ENCODE results near the gene SYNGR3. TPM values are rescaled to one million over a fixed set of nuclear protein-coding genes. Genes with fewer than 3 reads are reported as not detected.
A peak's percentile ranks its signal among the peaks of the same experiment; 100 is the strongest.

SYNGR3 gene
- total and polyA plus RNA-seq, 7 experiments from 2014 or later: 0.49 to 8.8 (median 0.92) TPM

GRCh38 chr16:2003231-2003826 is 13.6 kb downstream of the SYNGR3 start:
- Histone ChIP-seq H3K36me3 (ENCODE audit: control insufficient read depth in 2 of 3, insufficient read depth in 3 of 3, low read length in 3 of 3) (peaks cover 0 to 53% (median 5%) of the 10 kb centered on the region in 3 experiments), H3K9me3 (ENCODE audit: control insufficient read depth in 2 of 3, low read length in 3 of 3) (no peaks in the 10 kb centered on the region), H3K27ac (ENCODE audit: low read depth, low read length) (no peak overlapping the region), H3K4me1 (ENCODE audit: control insufficient read depth in 2 of 2, insufficient read depth in 2 of 2, low read length in 2 of 2) (peaks cover 20 to 22% of the 10 kb centered on the region in 2 donors), H3K27me3 (ENCODE audit: control insufficient read depth in 2 of 2, insufficient read depth in 2 of 2, low read length in 2 of 2) (no peaks in the 10 kb centered on the region), H3K4me3 (ENCODE audit: low read length) (no peak overlapping the region)
- Mint-ChIP-seq H3K9me3 (no peaks in the 10 kb centered on the region), H3K36me3 (peaks cover 0 to 10% (median under 1%) of the 10 kb centered on the region in 5 donors), H3K4me3 (peak overlapping the region in 1 of 10 donors; percentile 66), H3K27ac (no peak overlapping the region), H3K27me3 (no peaks in the 10 kb centered on the region), H3K4me1 (peaks cover 14 to 35% (median 24%) of the 10 kb centered on the region in 7 donors)
- POLR2A ChIA-PET: interaction anchor here (0.8 to 2.4 kb wide), 5 partner anchors 10 to 176 kb away, joined by 3 to 8 read pairs (median 3); partner anchors contain the start of genes FAHD1, RAB26 and RPS2
- intact Hi-C loops (cut with micrococcal nuclease): no loop called here
- CTCF ChIA-PET: interaction anchor here (0.6 to 1.7 kb wide), 7 partner anchors 133 to 802 kb away, joined by 3 to 11 read pairs (median 3); partner anchors contain the start of genes PKD1 and TRAF7
- no peak for ATAC-seq
- DNase-seq: no peak

GRCh38 chr16:2003827-2004641 is 14.3 kb downstream of the SYNGR3 start:
- Mint-ChIP-seq H3K9me3 (no peaks in the 10 kb centered on the region), H3K4me1 (peaks cover 20 to 41% (median 30%) of the 10 kb centered on the region in 7 donors), H3K36me3 (peaks cover 0 to 12% (median 0%) of the 10 kb centered on the region in 5 donors), H3K27me3 (no peaks in the 10 kb centered on the region), H3K27ac (no peak overlapping the region), H3K4me3 (peak overlapping the region in 3 of 10 donors; percentile 35 to 66 (median 58))
- Histone ChIP-seq H3K4me3 (ENCODE audit: low read length) (no peak overlapping the region), H3K27me3 (ENCODE audit: control insufficient read depth in 2 of 2, insufficient read depth in 2 of 2, low read length in 2 of 2) (no peaks in the 10 kb centered on the region), H3K36me3 (ENCODE audit: control insufficient read depth in 2 of 3, insufficient read depth in 3 of 3, low read length in 3 of 3) (peaks cover 0 to 46% (median 5%) of the 10 kb centered on the region in 3 experiments), H3K27ac (ENCODE audit: low read depth, low read length) (no peak overlapping the region), H3K9me3 (ENCODE audit: control insufficient read depth in 2 of 3, low read length in 3 of 3) (no peaks in the 10 kb centered on the region), H3K4me1 (ENCODE audit: control insufficient read depth in 2 of 2, insufficient read depth in 2 of 2, low read length in 2 of 2) (peaks cover 27 to 29% of the 10 kb centered on the region in 2 donors)
- POLR2A ChIA-PET: interaction anchor here (0.7 to 2.4 kb wide), 8 partner anchors 9 to 177 kb away, joined by 3 to 8 read pairs (median 4); partner anchors contain the start of genes FAHD1, RAB26, RPS2 and TRAF7
- peak; percentile 98 for ATAC-seq
- intact Hi-C loops (cut with micrococcal nuclease): no loop called here
- DNase-seq: peak; percentile 71 to 91 (median 83)
- CTCF ChIA-PET: interaction anchor here (0.6 to 1.7 kb wide), 9 partner anchors 18 to 803 kb away, joined by 3 to 11 read pairs (median 3); partner anchors contain the start of genes GFER, PKD1 and TRAF7

- H3K4me3 ChIP-seq (ENCODE audit: low read length): no peak overlapping the region
- ATAC-seq: no peak
- peaks cover 22 to 42% (median 30%) of the 10 kb centered on the region in 7 donors for H3K4me1 Mint-ChIP-seq
- CTCF ChIA-PET: interaction anchor here (0.6 to 1.6 kb wide), 2 partner anchors 19 to 150 kb away, joined by 3 to 11 read pairs; partner anchors contain the start of gene TRAF7
- no peak overlapping the region for H3K27ac Mint-ChIP-seq
- H3K27me3 Mint-ChIP-seq: no peaks in the 10 kb centered on the region
- H3K27me3 ChIP-seq (ENCODE audit: control insufficient read depth in 2 of 2, insufficient read depth in 2 of 2, low read length in 2 of 2): no peaks in the 10 kb centered on the region
- H3K36me3 Mint-ChIP-seq: peaks cover 0 to 12% (median 0%) of the 10 kb centered on the region in 5 donors
- H3K36me3 ChIP-seq (ENCODE audit: control insufficient read depth in 2 of 3, insufficient read depth in 3 of 3, low read length in 3 of 3): peaks cover 0 to 37% (median 5%) of the 10 kb centered on the region in 3 experiments
- no peaks in the 10 kb centered on the region for H3K9me3 ChIP-seq (ENCODE audit: control insufficient read depth in 2 of 3, low read length in 3 of 3)
- peaks cover 29 to 31% of the 10 kb centered on the region in 2 donors for H3K4me1 ChIP-seq (ENCODE audit: control insufficient read depth in 2 of 2, insufficient read depth in 2 of 2, low read length in 2 of 2)
- H3K27ac ChIP-seq (ENCODE audit: low read depth, low read length): no peak overlapping the region
- H3K4me3 Mint-ChIP-seq: peak overlapping the region in 2 of 10 donors; percentile 14 to 21
- POLR2A ChIA-PET: interaction anchor here (1.3 to 2.4 kb wide), 4 partner anchors 10 to 150 kb away, joined by 4 to 8 read pairs (median 6); partner anchors contain the start of genes RPS2 and TRAF7
- H3K9me3 Mint-ChIP-seq: no peaks in the 10 kb centered on the region
- no peak for DNase-seq
- intact Hi-C loops (cut with micrococcal nuclease): loop anchor here in 1 of 2 donors (5.0 kb wide), 1 partner anchor 42 kb away; the partner anchor contains the start of genes NTHL1 and TSC2
Observed at GRCh38 chr16:2004795-2005517, 15.2 kb downstream of the SYNGR3 start.

- ChIA-PET POLR2A (interaction anchor here (1.9 to 2.4 kb wide), 2 partner anchors 41 to 150 kb away, joined by 5 to 7 read pairs; partner anchors contain the start of genes RPS2 and TRAF7), CTCF (interaction anchor here (0.6 kb wide), 1 partner anchor 19 kb away, joined by 3 read pairs; no protein-coding TSS in a partner anchor)
- DNase-seq (no peak), ATAC-seq (no peak)
- Mint-ChIP-seq H3K27ac (peak overlapping the region in 1 of 9 donors; percentile 77), H3K27me3 (no peaks in the 10 kb centered on the region), H3K36me3 (peaks cover 0 to 12% (median 0%) of the 10 kb centered on the region in 5 donors), H3K9me3 (no peaks in the 10 kb centered on the region), H3K4me3 (peak overlapping the region in 1 of 10 donors; percentile 87), H3K4me1 (peaks cover 22 to 48% (median 35%) of the 10 kb centered on the region in 7 donors)
- H3K4me3 ChIP-seq (ENCODE audit: low read length): no peak overlapping the region
- H3K4me1 ChIP-seq (ENCODE audit: control insufficient read depth in 2 of 2, insufficient read depth in 2 of 2, low read length in 2 of 2): peaks cover 36 to 38% of the 10 kb centered on the region in 2 donors
- H3K27ac ChIP-seq (ENCODE audit: low read depth, low read length): no peak overlapping the region
- H3K27me3 ChIP-seq (ENCODE audit: control insufficient read depth in 2 of 2, insufficient read depth in 2 of 2, low read length in 2 of 2): no peaks in the 10 kb centered on the region
- H3K36me3 ChIP-seq (ENCODE audit: control insufficient read depth in 2 of 3, insufficient read depth in 3 of 3, low read length in 3 of 3): peaks cover 0 to 30% (median 5%) of the 10 kb centered on the region in 3 experiments
- H3K9me3 ChIP-seq (ENCODE audit: control insufficient read depth in 2 of 3, low read length in 3 of 3): no peaks in the 10 kb centered on the region
- intact Hi-C loops (cut with micrococcal nuclease): loop anchor here in 1 of 2 donors (5.0 kb wide), 1 partner anchor 42 kb away; the partner anchor contains the start of genes NTHL1 and TSC2
Observed at GRCh38 chr16:2005646-2006045, 15.9 kb downstream of the SYNGR3 start.

GRCh38 chr16:2006317-2006716 is 16.5 kb downstream of the SYNGR3 start:
- Histone ChIP-seq H3K27me3 (ENCODE audit: control insufficient read depth in 2 of 2, insufficient read depth in 2 of 2, low read length in 2 of 2) (no peaks in the 10 kb centered on the region), H3K9me3 (ENCODE audit: control insufficient read depth in 2 of 3, low read length in 3 of 3) (no peaks in the 10 kb centered on the region), H3K36me3 (ENCODE audit: control insufficient read depth in 2 of 3, insufficient read depth in 3 of 3, low read length in 3 of 3) (peaks cover 0 to 23% (median 5%) of the 10 kb centered on the region in 3 experiments), H3K27ac (ENCODE audit: low read depth, low read length) (no peak overlapping the region), H3K4me3 (ENCODE audit: low read length) (no peak overlapping the region), H3K4me1 (ENCODE audit: control insufficient read depth in 2 of 2, insufficient read depth in 2 of 2, low read length in 2 of 2) (peaks cover 36 to 38% of the 10 kb centered on the region in 2 donors)
- H3K4me3 Mint-ChIP-seq: peak overlapping the region in 4 of 10 donors; percentile 35 to 87 (median 69)
- H3K4me1 Mint-ChIP-seq: peaks cover 22 to 48% (median 35%) of the 10 kb centered on the region in 7 donors
- peaks cover 0 to 10% (median 0%) of the 10 kb centered on the region in 5 donors for H3K36me3 Mint-ChIP-seq
- H3K27ac Mint-ChIP-seq: peak overlapping the region in 2 of 9 donors; percentile 49 to 77
- no peaks in the 10 kb centered on the region for H3K9me3 Mint-ChIP-seq
- ATAC-seq (no peak), DNase-seq (no peak)
- ChIA-PET CTCF (no interaction called here), POLR2A (no interaction called here)
- H3K27me3 Mint-ChIP-seq: no peaks in the 10 kb centered on the region
- intact Hi-C loops (cut with micrococcal nuclease): loop anchor here in 1 of 2 donors (5.0 kb wide), 1 partner anchor 41 kb away; the partner anchor contains the start of genes NTHL1 and TSC2
